AG10803 (cell line): Measurements from ENCODE around the gene ALKBH2.

Experiments used
- DNase-seq: peaks from one replicate; pipeline ENCODE4 v3.0.0; 2010; ENCODE audit warnings: low read depth
- H3K4me3 ChIP-seq: 2 replicates; pipeline ENCODE4 v1.5.1; 2011; ENCODE audit warnings: mild to moderate bottlenecking, low read length, control low read depth
- CTCF ChIP-seq: conservative IDR thresholded peaks from 2 replicates; pipeline ENCODE4 v1.5.1; 2011; ENCODE audit warnings: mild to moderate bottlenecking, low read length, control low read depth, inconsistent platforms

Gene ALKBH2

GRCh38 chr12:109100741-109101140 lies 7.5 kb upstream of the ALKBH2 start:
- no peak for DNase-seq
- TF ChIP-seq CTCF = no peak
- no peak overlapping the region for H3K4me3 ChIP-seq

DNA sequence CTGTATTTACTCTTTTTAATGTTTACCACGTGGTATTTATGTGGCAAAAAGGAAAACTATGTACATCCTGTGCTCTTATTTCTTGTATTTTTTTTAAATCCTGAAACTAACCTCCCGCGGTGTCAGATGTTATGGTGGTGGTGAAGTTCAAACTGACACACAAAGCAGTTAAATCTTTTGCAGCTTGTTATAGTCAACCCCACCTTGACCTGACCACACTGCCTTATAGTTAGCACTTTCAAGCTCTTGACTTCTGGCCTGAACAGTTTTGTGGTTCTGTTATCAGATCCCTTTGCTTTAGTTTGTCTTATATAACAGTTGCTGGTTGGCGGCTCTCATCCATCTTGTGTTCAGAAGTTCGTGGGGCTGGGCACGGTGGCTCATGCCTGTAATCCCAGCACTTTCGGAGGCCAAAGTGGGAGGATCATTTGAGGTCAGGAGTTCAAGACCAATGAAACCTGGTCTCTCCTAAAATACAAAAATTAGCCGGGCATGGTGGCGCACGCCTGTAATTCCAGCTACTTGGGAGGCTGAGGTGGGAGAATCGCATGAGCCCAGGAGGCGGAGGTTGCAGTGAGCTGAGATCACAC lies 6.3 kb upstream of the ALKBH2 start:
- TF ChIP-seq CTCF = no peak
- peak overlapping the region; percentile 83 for H3K4me3 ChIP-seq
- DNase-seq = no peak

DNA sequence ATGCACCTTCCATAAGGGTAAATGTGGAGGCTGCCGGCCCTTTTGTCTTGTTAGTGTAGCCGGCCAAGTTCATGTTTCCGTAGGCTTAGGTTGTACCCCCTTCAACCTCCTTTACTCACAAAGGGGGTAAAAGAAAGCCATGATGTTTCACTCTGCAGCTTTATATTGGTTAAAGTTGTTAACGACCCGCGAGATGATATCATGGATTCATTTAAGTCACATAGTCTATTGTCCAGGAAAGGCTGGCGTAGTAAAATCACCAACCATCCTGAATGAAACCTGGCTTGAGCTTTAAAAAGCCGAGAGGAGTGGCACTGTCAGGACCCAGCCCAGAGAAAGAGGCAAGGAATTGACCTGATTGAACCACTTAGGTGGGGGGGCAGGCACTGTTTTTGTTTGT lies 5.4 kb upstream of the ALKBH2 start:
- TF ChIP-seq CTCF = no peak

DNA sequence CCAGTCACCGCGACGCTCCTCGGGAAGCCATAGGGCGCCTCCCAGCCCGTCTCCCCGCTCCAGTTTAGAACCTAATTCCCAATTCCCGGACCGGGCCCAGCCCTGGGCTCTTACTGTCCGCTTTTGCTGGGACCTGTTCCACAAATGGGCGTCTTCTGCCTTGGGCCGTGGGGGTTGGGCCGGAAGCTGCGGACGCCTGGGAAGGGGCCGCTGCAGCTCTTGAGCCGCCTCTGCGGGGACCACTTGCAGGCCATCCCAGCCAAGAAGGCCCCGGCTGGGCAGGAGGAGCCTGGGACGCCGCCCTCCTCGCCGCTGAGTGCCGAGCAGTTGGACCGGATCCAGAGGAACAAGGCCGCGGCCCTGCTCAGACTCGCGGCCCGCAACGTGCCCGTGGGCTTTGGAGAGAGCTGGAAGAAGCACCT lies 4.9 kb upstream of the ALKBH2 start:
- no peak for TF ChIP-seq CTCF
- H3K4me3 ChIP-seq = peak overlapping the region; percentile 83
- DNase-seq = peak; percentile 66

More for the DNA sequence above, 5.4 kb upstream of the ALKBH2 start:
- H3K4me3 ChIP-seq = peak overlapping the region; percentile 83
- DNase-seq = no peak

- peak; percentile 92 for DNase-seq
- no peak for TF ChIP-seq CTCF
- peak within 1 kb of the TSS; percentile 83 for H3K4me3 ChIP-seq
Observed at GRCh38 chr12:109097435-109098182, 4.3 kb upstream of the ALKBH2 start, which contains the start of gene UNG. TSS of gene UNG (plus strand) at chr12:109097597. CDS start at chr12:109097680, 83 bp downstream.

- no peak for DNase-seq
- H3K4me3 ChIP-seq = peak overlapping the region; percentile 12
- TF ChIP-seq CTCF = no peak
Observed at GRCh38 chr12:109097140-109097434, 3.8 kb upstream of the ALKBH2 start.

DNA sequence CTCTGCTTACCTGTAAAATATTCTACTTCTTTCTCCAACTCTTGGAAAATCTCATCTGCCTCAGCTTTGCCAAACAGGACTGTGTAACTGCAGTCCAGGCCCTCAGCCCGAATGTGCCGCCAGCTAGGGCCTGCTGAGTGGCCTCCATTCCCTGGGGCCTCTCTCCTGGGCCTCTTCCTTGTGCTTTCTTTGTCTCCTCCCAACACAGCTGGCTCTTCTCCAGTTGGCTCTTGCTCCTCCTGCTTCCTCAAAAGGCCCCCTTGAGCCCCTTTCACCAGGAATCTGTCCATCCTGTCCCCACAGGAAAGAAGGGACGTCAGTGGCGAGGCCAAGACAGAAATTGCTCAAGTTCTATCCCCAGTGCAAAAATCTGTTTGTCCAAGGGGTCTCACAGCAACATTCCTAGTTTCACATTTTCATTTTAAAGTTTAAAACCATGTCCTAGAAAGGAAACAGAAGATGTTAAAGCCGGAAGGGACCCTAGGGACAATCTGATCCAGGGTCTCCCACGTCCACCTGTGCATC lies 713 bp downstream of the ALKBH2 start:
- no peak for DNase-seq
- peak overlapping the region; percentile 89 for H3K4me3 ChIP-seq
- TF ChIP-seq CTCF = no peak
